Stimulated activated CD4-positive, alpha-beta T cell treated with anti-CD3 and anti-CD28 coated beads, Interleukin-15, amount 100 ng/mL, for 1 hour (primary cell): Measurements from ENCODE around the gene PCYOX1L.
"Not testable (repeated sequence)": the region's sequence is repeated elsewhere in the genome, so short reads cannot be mapped to it uniquely, and the experiment has no call there.

Source experiments
- DNase-seq, 2 donors: peaks; one replicate each; pipeline ENCODE4 v3.0.0-alpha.2; 2020; ENCODE audit warnings: low read depth in 1 of 2, low spot score in 1 of 2

PCYOX1L gene

DNA sequence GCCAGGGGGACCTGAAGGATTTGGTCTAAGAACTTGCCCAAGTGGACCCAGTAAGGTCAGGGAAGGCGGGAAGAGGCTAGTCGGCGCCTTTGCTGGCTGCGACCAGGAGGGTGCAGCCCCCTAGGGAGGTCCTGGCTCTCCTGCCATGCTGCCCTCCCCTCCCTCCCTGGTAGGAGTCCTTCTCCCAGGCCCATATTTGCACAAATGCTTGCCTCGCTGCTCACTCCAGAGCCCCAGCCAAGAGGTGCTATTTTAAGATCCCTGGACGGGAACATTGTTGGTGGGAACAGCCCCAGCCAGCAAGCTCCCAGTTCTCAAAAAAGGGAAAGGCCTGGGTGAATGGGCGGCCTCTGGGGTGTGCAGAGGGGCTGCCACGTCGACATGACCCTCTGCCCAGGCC lies 25.6 kb downstream of the PCYOX1L start:
- DNase-seq: no peak

- no peak for DNase-seq
Observed at GRCh38 chr5:149386166-149386565, 28.3 kb downstream of the PCYOX1L start.

DNA sequence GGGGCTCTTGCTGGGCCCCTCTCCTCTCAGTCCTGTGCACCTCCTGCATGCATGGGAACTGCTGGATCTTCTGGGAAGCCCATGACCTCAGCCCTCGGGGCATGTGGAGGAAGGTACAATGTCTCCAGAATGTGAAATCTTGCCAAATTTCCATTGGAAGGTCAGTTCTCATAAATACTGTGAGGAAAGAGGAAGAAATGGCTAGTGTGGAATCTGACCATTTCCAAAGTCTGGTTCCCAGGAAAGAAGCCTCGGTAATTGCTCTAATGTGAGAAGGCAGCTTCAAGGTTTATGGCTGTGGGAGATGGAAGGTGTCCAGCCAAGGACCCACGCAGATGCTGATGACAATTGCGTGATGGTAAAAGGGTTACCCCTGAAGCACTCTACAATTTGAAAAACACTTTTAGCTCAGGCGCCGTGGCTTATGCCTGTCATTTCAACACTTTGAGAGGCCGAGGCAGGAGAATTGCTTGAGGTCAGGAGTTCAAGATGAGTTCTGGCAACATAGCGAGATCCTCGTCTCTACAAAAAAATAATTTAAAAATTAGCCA lies 29.3 kb downstream of the PCYOX1L start:
- DNase-seq: no peak

- DNase-seq: no peak
Observed at GRCh38 chr5:149387982-149388381, 30.1 kb downstream of the PCYOX1L start.

DNA sequence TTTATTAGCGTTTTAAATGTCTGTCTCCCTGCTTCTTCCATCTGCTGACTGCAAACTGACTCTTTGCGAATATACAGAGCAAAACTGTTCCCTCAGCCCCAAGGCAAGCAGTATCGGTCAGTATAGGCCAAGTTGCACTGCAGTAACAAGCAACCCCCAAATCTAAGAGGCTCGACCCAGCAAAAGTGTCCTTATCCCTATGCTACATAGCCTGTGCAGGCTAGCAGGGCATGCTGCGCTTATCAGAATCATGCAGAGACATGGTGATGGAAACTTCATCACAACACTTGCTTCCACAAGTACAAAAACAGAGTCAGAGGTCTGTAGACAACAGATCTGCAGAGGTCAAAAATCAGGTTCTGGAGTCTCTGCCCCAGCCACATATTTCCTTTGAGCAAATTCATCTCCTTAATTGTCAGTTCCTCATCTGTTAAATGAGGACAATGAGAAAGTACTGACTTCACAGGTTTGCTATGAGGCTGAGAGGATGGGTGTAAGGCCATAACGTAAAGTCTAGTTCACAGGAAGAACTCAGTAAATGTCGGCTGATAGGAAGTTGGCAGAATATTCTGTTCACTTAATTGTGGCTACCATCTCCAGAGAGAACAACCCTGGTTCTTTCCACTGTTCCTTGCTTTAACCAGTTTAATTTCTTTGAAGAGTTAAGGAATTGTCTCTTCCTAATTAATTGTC lies 30.8 kb downstream of the PCYOX1L start:
- no peak for DNase-seq

DNA sequence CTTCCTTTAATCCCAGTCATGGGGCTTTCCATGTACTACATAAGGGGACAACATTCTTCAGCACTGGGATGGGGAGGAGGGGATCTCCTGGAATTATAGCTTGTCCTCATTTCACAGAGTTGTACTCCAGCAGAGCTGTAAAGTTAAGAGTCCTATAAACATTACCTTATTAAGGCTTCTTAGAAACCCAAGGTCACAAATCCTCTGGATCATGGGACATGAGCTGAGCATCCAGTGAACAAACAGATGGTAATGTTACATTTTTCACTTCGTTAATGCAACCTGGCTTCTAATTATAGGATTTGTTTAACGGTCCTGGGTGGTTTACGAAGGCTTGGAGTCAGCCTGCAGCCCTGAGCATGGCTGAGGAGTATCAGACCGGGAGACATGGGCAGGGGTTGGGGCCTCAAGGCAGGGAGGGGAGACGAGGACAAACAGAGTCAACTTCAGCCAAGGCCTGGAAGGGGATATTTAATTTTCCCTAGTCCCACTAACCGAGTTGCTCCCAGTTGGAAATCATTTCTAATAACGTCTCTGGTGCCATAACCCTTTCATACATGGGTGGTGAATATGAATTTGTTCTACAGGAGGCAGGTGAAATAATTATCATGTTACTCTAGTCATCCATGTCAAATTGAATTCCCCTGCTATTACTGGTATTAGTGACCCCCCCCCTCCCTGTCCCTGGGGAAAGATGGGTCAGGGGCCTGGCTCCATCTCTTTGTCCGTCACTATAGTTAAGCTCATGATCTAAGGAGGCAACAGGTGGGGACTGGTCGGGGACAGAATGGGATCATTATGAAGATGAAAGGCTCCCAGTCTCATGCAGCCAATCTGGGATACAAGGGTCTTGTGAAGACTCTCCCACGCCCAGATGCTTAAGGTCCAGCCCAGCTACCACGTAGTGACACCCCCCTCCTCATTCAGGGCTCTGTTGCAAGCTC lies 32.0 kb downstream of the PCYOX1L start:
- DNase-seq: no peak

DNA sequence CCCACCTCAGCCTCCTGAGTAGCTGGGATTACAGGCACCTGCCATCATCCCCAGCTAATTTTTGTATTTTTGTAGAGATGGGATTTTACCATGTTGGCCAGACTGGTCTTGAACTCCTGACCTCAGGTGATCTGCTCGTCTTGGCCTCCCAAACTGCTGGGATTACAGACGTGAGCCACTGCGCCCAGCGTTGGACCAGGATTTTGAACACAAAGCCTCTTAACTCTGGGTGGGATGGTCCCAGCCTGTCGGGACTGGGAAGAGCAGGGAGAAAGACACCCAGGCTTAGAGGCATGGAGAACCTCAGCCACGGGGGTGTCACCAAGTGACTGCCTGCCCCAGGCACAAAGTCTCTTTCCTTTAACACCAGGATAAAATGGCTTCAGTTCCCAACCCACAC lies 33.2 kb downstream of the PCYOX1L start:
- not testable (repeated sequence) for DNase-seq

DNA sequence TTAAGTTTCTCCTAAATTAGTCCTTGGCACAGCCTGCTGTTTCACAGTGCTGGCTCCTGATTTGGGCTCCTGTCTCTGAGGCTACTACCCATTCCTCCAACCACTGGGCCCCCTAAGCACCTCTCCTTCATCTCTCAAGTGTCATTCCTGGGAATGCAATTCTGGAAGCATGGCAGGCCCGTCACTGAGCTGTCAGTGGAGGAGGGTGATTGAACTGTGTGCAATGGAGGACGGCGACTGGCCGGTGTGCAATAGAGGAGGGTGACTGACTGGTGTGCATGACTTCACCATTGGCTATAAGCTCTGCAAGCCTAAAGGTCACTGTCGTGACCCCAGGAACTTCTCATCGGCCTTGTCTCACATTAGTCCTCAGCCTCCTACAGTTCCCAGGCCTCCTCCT lies 33.7 kb downstream of the PCYOX1L start:
- DNase-seq: no peak

- no peak for DNase-seq
Observed at GRCh38 chr5:149392718-149393117, 34.9 kb downstream of the PCYOX1L start.

- not testable (repeated sequence) for DNase-seq
Observed at GRCh38 chr5:149394996-149395395, 37.1 kb downstream of the PCYOX1L start.

DNA sequence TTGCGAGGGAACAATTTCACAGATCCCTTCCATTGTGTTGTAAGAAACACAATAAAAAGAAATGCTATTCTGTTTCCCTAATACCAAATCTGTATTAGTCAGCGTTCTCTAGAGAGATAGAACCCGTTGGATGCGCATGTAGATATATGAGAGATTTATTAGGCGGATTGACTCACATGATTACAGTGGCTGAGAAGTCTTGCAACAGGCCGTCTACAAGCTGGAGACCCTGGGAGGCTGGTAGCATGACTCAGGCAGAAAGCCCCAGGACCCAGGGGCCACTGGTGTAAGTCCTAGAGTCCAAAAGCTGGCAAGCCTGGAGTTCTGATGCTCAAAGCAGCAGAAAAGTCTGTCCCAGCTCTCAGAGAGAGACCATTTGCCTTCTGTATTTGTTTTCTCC lies 39.7 kb downstream of the PCYOX1L start:
- no peak for DNase-seq

DNA sequence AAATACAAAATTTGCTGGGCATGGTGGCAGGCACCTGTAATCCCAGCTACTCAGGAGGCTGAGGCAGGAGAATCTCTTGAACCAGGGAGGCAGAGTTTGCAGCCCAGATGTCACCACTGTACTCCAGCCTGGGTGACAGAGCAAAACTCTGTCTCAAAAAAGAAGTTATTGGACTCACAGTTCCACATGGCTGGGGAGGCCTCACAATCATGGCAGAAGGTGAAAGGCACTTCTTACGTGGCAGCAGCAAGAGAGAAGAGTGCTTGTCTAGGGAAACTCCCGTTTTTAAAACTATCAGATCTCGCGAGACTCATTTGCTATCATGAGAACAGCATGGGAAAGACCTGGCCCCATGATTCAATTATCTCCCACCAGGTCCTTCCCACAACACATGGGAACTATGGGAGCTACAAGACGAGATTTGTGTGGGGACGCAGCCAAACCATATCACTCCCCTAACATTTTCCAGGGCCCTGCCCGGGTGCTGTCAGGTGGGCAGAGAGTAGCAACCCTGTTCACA lies 41.0 kb downstream of the PCYOX1L start:
- DNase-seq: not testable (repeated sequence)

DNA sequence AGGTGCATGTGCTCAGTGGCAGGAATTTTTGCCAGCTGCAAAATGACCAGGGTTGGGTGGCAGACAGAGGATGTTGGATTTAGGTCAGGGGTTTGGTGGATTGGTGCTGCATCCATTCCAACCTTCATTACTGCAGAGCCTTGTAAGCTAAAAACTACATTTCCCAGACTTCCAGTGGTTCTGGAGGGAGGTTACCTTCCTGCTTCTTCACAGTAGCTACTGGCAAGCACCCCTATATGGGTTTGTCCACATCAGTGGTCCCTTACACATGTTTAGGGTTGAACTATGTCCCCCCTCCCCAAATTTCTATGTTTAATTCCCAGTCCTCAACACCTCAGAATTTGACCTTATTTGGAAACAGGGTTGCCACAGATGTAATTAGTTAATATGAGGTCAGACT lies 41.9 kb downstream of the PCYOX1L start:
- DNase-seq: no peak

GRCh38 chr5:149400304-149400703 lies 42.5 kb downstream of the PCYOX1L start:
- no peak for DNase-seq

DNA sequence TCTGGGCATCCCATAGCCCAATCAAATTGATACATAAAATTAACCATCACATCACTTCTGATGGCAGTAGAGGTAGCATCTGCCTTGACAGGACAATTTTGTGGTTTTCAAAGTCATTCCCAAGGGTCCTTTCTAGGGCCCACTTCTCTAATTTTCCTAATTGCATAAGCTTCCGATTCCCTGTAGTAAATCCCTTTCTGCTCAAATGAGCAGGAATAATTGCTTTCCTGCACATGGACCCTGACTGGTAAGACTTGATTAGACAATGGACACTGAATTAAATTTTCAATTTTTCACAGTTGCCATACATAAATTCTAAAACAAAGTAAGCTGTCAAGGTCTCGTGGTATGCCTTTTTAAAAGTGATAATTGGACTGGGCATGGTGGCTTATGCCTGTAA lies 43.2 kb downstream of the PCYOX1L start:
- DNase-seq: no peak

DNA sequence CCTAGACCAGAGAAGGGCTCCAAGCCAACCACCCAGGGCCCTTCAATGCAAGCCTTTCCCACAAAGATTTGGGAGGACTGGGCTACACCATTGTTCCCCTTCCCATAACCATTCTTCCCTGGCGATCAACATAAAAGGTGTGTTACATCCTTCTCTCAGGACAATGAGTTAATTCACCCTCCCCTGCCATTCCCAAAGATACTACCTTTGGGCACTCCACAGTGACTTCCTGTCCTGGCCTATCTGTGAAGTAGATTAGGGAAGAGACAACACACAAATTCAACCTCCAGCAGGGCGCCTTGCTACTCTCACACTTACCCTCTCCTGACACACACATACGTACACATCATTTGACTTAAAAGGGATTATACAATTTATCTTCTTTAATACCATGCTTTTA lies 44.4 kb downstream of the PCYOX1L start:
- no peak for DNase-seq

DNA sequence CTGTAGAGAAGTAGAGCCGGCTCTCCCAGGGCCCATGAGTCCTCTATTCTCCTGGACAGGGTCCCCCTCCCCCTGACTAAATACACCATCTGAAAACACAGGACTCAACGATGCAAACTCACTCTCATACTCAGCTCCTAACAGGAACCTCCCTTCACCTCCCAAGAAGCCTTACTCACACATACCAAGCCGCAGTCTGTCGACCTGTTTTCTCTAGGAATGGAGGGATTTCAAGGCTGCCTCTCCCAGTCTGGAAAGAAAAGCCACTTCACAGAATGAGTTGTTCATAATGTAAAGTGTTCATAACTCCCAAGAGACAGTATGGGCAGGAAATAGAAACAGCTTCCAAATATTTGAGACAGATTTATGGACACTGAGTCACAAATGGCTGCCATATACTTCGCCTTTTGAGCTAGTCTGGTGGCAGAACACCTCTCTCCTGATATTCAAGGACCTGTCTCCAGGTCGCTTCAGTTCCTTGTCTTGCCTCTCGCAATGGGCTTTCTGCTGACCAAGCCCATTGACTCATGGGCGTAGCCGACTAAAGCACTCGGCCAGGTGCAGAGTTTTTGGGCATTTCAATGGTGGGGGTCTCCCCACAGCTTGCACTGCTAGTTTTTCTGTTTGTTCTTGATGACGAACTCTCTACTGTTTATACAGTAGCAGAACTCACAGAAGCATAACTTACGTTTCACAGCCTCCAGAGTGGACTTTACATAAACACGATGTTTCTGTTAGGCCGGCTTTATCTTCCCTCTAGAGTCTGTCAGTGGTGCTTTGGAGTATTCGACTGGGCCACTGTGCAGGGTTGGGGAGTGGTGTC lies 46.3 kb downstream of the PCYOX1L start:
- DNase-seq: no peak

DNA sequence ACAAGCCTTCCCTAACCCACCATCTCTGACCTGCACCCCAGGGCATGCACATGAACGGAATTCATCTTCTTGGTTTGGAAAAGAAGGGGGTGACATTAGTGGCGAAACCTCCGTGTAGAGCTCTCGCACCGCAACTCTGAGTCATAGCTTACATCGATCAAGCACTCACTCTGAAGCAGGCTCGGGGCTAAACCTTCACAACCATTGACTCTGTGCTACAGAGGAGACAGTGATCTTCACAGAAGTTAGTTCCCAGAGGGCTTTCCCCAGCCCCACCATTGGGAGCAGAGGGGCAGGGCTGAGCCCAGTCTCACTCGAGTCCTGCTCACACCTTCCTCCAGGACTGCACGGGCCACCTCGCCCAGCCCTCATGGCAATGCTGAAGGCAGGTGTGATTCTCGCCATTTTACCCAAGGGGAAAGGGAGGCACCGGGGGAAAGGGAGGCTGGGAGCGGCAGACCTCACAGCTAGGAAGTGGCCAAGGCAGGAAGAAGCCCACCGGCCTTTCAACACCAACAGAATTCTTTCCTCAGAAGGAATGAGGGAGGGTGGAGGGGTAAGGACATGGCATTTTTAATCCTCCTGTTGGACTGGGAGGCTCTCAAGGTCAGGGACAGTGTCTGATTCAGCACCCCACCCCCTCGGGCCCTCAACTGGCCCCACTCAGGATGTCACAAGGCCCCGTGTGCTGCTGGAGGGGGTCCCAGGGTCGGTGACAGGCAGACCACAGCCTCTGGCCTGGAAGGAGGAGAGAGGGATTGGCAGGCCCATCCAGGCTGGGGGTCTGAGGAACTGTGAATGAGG lies 47.1 kb downstream of the PCYOX1L start:
- no peak for DNase-seq

- no peak for DNase-seq
Observed at GRCh38 chr5:149405550-149406202, 47.8 kb downstream of the PCYOX1L start.
